T-cell (primary cell): ENCODE measurements around the gene SCLY. TPM values are rescaled to one million over a fixed set of nuclear protein-coding genes. Genes with fewer than 3 reads are reported as not detected.
A peak's percentile ranks its signal among the peaks of the same experiment; 100 is the strongest.

Experiments
- ATAC-seq, 4 experiments: fragments of 200-7000 bp in 3 of 4; fragments of 150-1000 bp in 1 of 4; cut with Tn5 transposase; replicated peaks in 1 of 4; 1 replicate in 3 of 4; 2 replicates in 1 of 4; pipeline ENCODE4 v1.10.0; 2021; ENCODE audit warnings: moderate library complexity in 3 of 4, mild to moderate bottlenecking in 2 of 4, moderate number of reproducible peaks in 1 of 4
- CTCF ChIA-PET, 2 donors: fragments of 300-600 bp; sonication (Branson Sonifier 250); formaldehyde crosslinking; loops; one replicate each; lab custom pipeline; 2022; ENCODE audit warnings: antibody characterized with exemption in 2 of 2; lab: Charles Lee
- POLR2A ChIA-PET, 2 donors: fragments of 300-600 bp; sonication (Branson Sonifier 250); formaldehyde crosslinking; loops; one replicate each; lab custom pipeline; 2022; ENCODE audit warnings: antibody characterized with exemption in 2 of 2; lab: Charles Lee
- DNase-seq, 35 experiments: peaks; one replicate each; pipeline versions ENCODE4 v3.0.0 to v3.0.0-alpha.2; 2013 to 2023
- H3K27ac ChIP-seq: one replicate; pipeline ENCODE4 v1.5.1; 2013; ENCODE audit warnings: low read length
- H3K27me3 ChIP-seq, 2 experiments: replicated peaks in 1 of 2; 1 replicate in 1 of 2; 2 replicates in 1 of 2; pipeline versions ENCODE4 v1.6.1 to v1.7.0; 2013; ENCODE audit warnings: low read length in 1 of 2, mixed read lengths in 1 of 2; ENCODE audit not compliant: control insufficient read depth in 2 of 2, insufficient read depth in 2 of 2; ENCODE audit errors: extremely low read depth in 1 of 2
- H3K36me3 ChIP-seq, 2 donors: 1 replicate in 1 of 2; 2 replicates in 1 of 2; pipeline versions ENCODE4 v1.6.1 to v1.7.0; 2013; ENCODE audit warnings: low read length in 1 of 2; ENCODE audit not compliant: control insufficient read depth in 2 of 2, insufficient read depth in 1 of 2; ENCODE audit errors: extremely low read depth in 1 of 2
- H3K4me1 ChIP-seq, 2 experiments: 1 replicate in 1 of 2; 2 replicates in 1 of 2; pipeline versions ENCODE4 v1.6.1 to v1.7.0; 2013; ENCODE audit warnings: low read length in 2 of 2, mixed read lengths in 1 of 2; ENCODE audit not compliant: insufficient read depth in 2 of 2, control insufficient read depth in 1 of 2; ENCODE audit errors: extremely low read depth in 1 of 2
- H3K4me3 ChIP-seq, 2 donors: 1 replicate in 1 of 2; 2 replicates in 1 of 2; pipeline versions ENCODE4 v1.5.1 to v1.7.0; 2013; ENCODE audit warnings: mild to moderate bottlenecking in 2 of 2, low read length in 1 of 2, moderate library complexity in 1 of 2; ENCODE audit not compliant: control insufficient read depth in 1 of 2; ENCODE audit errors: extremely low read depth in 1 of 2
- H3K9me3 ChIP-seq: 2 replicates; pipeline ENCODE4 v1.7.0; 2013
- H3K27ac Mint-ChIP-seq, 2 donors: one replicate each; pipeline ENCODE4 v1.8.0; 2020 to 2021; ENCODE audit warnings: mild to moderate bottlenecking in 2 of 2, mixed read lengths in 2 of 2
- H3K27me3 Mint-ChIP-seq, 2 donors: one replicate each; pipeline ENCODE4 v1.8.0; 2021 to 2022; ENCODE audit warnings: mixed read lengths in 2 of 2
- H3K36me3 Mint-ChIP-seq: one replicate; pipeline ENCODE4 v1.8.0; 2021; ENCODE audit warnings: mixed read lengths
- H3K4me1 Mint-ChIP-seq, 3 donors: one replicate each; pipeline ENCODE4 v1.8.0; 2020 to 2022; ENCODE audit warnings: mixed read lengths in 3 of 3, mild to moderate bottlenecking in 1 of 3
- H3K4me3 Mint-ChIP-seq, 3 donors: one replicate each; pipeline ENCODE4 v1.8.0; 2020 to 2022; ENCODE audit warnings: mild to moderate bottlenecking in 3 of 3, mixed read lengths in 3 of 3, moderate library complexity in 3 of 3
- H3K9me3 Mint-ChIP-seq, 3 donors: one replicate each; pipeline ENCODE4 v1.8.0; 2020 to 2022; ENCODE audit warnings: mixed read lengths in 3 of 3
- WGBS: methylation state at CpG from one replicate; pipeline ENCODE4 v1.1.5; 2013; ENCODE audit warnings: missing lambda C conversion rate; ENCODE audit not compliant: insufficient coverage; 5-methylcytosine and 5-hydroxymethylcytosine counted together
- total RNA-seq, 35 experiments: library from RNA in 6 of 35; stranded (reverse) in 6 of 35; fragments of 120-200 nt in 1 of 35; gene quantifications; one replicate each; pipeline versions ENCODE4 v1.2.1 to v1.2.4 and lab custom pipeline; 2013 to 2026

SCLY gene
- total RNA-seq, 5 donors from 2014 or later (not counting 1 experiment from before 2014, with no cell fraction given) = 19.2 to 30.0 (median 25.2) TPM

GRCh38 chr2:238139196-238140039 is 78.6 kb downstream of the SCLY start:
- Mint-ChIP-seq H3K27me3 (no peaks in the 10 kb centered on the region), H3K36me3 (no peaks in the 10 kb centered on the region), H3K4me1 (peaks cover 6 to 9% (median 8%) of the 10 kb centered on the region in 3 donors), H3K27ac (no peak overlapping the region), H3K4me3 (no peak overlapping the region), H3K9me3 (no peaks in the 10 kb centered on the region)
- ChIA-PET POLR2A (no interaction called here), CTCF (interaction anchor here in 1 of 2 donors (0.7 to 0.8 kb wide), 2 partner anchors 24 to 281 kb away, joined by 3 to 4 read pairs; no protein-coding TSS in a partner anchor)
- Histone ChIP-seq H3K27ac (no peak overlapping the region), H3K4me3 (no peak overlapping the region), H3K9me3 (no peaks in the 10 kb centered on the region), H3K36me3 (no peaks in the 10 kb centered on the region), H3K27me3 (peaks cover 0 to 2% of the 10 kb centered on the region in 2 experiments), H3K4me1 (peaks cover 0 to 14% of the 10 kb centered on the region in 2 experiments)
- WGBS = 70% methylated on average over 45 of the region's 56 CpGs
- DNase-seq (peak in 5 of 35 experiments; percentile 9 to 35 (median 24)), ATAC-seq (peak in 1 of 4 experiments; percentile 15)

DNA sequence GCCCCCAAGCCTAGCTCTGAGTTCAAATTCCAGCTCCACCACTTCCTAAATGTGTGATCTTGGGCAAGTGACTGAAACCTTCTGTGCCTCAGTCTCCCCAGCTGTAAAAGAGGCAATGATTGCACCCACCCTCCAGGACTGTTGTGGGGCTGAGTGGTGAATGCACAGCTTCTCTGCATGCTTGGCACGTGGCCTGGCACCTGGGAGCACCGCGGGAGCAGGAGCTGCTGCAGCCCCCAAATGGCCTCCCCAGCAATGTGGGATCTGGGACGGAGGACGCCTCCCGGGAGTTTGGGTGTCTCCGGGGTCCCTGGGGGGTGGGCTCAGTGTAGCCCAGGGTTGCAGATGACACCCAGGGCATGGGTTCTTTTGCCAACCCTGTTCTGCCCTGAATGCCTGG is 79.2 kb downstream of the SCLY start:
- 90% methylated on average over 3 of the region's 7 CpGs for WGBS
- Histone ChIP-seq H3K27me3 (peaks cover 0 to 2% of the 10 kb centered on the region in 2 experiments), H3K27ac (no peak overlapping the region), H3K4me3 (no peak overlapping the region), H3K4me1 (peaks cover 0 to 14% of the 10 kb centered on the region in 2 experiments), H3K36me3 (no peaks in the 10 kb centered on the region), H3K9me3 (no peaks in the 10 kb centered on the region)
- Mint-ChIP-seq H3K36me3 (no peaks in the 10 kb centered on the region), H3K9me3 (no peaks in the 10 kb centered on the region), H3K27ac (no peak overlapping the region), H3K4me1 (peaks cover 6 to 9% (median 8%) of the 10 kb centered on the region in 3 donors), H3K4me3 (no peak overlapping the region), H3K27me3 (no peaks in the 10 kb centered on the region)
- ChIA-PET POLR2A (no interaction called here), CTCF (interaction anchor here in 1 of 2 donors (0.7 kb wide), 1 partner anchor 280 kb away, joined by 4 read pairs; no protein-coding TSS in a partner anchor)
- no peak for DNase-seq
- no peak for ATAC-seq

- no peak overlapping the region for H3K27ac Mint-ChIP-seq
- WGBS = 92% methylated on average over 55 of the region's 60 CpGs
- POLR2A ChIA-PET = no interaction called here
Measured at GRCh38 chr2:238140721-238141540, 80.1 kb downstream of the SCLY start.

DNA sequence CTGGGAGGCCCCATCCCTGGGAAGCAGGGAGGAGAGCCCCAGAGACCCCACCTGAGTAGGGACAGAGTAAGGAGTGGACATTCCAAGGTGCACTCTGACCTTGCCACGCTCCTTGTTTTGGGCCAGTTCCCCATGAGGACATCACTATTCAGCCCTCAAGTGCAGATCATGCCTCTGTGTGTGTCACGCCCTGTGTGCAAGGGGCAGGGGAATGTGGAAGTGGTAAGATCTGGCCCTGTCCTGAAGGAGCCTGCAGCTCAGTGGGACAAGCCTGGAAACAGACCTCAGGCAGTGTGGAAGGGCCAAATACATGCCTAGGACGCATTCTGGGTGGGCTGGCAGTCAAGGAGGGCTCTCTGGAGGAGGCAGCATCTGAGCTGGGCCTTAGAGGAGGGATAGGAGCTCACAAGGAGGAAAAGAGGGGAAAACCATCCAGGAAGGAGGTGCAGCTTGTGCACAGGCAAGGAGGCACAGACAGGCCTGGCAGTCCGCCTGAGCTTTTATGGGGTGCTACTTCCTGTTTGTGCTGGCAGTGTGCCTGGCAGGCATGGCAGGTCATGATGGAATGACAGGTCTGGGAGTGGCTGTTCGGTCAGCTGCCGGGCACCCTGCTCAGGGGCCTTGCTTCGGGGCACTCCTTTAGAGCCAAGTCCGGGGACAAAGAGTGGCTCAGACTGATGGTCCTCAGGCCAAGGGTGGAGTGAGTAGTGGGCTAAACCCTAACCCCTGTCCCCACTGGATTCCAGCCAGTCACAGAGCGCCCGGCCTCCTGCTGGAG is 80.9 kb downstream of the SCLY start:
- peaks cover 6 to 9% (median 8%) of the 10 kb centered on the region in 3 donors for H3K4me1 Mint-ChIP-seq
- ChIA-PET POLR2A (no interaction called here), CTCF (interaction anchor here in 1 of 2 donors (0.6 kb wide), 1 partner anchor 215 kb away, joined by 3 read pairs; no protein-coding TSS in a partner anchor)

More at GRCh38 chr2:238140721-238141540, 80.1 kb downstream of the SCLY start:
- Mint-ChIP-seq H3K9me3 (no peaks in the 10 kb centered on the region), H3K36me3 (no peaks in the 10 kb centered on the region), H3K4me3 (no peak overlapping the region), H3K27me3 (no peaks in the 10 kb centered on the region), H3K4me1 (peaks cover 6 to 9% (median 8%) of the 10 kb centered on the region in 3 donors)
- CTCF ChIA-PET = no interaction called here
- DNase-seq (no peak), ATAC-seq (no peak)
- peaks cover 0 to 14% of the 10 kb centered on the region in 2 experiments for H3K4me1 ChIP-seq
- H3K27me3 ChIP-seq = peaks cover 0 to 2% of the 10 kb centered on the region in 2 experiments
- H3K36me3 ChIP-seq = no peaks in the 10 kb centered on the region
- no peak overlapping the region for H3K27ac ChIP-seq
- H3K4me3 ChIP-seq = no peak overlapping the region
- no peaks in the 10 kb centered on the region for H3K9me3 ChIP-seq

DNA sequence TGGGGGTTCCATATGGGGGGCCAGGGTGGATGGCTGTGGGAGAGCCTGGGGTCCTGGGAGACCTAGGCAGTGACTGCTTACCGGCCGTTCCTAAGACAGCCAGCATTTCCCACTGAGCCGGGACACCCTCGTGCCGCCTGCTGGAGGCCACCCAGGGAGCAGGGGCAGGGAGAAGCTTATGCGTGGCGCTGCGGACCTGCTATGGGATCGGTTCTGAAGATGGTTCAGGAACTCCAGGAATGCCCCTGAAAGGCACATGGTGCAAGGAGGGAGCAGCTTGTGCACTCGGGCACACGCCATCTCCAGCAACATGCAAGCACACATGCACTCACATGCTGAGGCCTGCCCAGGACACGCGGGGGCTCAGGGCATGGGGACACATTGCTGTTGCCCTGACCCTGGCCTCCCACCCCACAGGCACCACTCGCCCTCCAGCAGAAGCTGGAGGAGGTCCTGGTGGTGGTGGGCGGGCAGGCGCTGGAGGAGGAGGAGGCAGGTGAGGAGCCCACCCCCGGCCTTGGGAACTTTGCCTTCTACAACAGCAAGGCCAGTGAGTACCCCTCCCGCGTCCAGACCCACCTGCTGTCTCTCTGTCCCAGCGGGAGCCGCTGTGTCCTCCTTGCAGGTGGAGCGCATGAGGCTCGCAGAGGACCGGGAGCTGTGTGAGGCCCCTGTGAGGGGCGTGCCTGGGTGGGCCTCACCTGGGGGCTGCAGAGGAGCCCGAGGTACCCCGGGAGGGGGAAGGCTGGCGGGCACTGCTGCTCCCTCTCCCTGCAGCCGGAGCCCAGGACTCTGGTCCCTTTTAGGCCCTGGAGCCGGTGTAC is 81.8 kb downstream of the SCLY start:
- ATAC-seq = no peak
- Mint-ChIP-seq H3K27ac (no peak overlapping the region), H3K27me3 (no peaks in the 10 kb centered on the region), H3K36me3 (no peaks in the 10 kb centered on the region), H3K4me1 (peaks cover 6 to 9% (median 8%) of the 10 kb centered on the region in 3 donors), H3K4me3 (no peak overlapping the region), H3K9me3 (no peaks in the 10 kb centered on the region)
- 92% methylated on average over 24 of the region's 30 CpGs for WGBS
- Histone ChIP-seq H3K36me3 (no peaks in the 10 kb centered on the region), H3K4me1 (peaks cover 0 to 14% of the 10 kb centered on the region in 2 experiments), H3K27ac (no peak overlapping the region), H3K4me3 (no peak overlapping the region), H3K9me3 (no peaks in the 10 kb centered on the region), H3K27me3 (peaks cover 0 to 2% of the 10 kb centered on the region in 2 experiments)
- CTCF ChIA-PET = interaction anchor here in 1 of 2 donors (0.6 kb wide), 1 partner anchor 216 kb away, joined by 3 read pairs; no protein-coding TSS in a partner anchor
- no peak for DNase-seq
- POLR2A ChIA-PET = no interaction called here

More for the DNA sequence above, 80.9 kb downstream of the SCLY start:
- H3K9me3 Mint-ChIP-seq = no peaks in the 10 kb centered on the region
- peaks cover 0 to 14% of the 10 kb centered on the region in 2 experiments for H3K4me1 ChIP-seq
- peak in 2 of 35 experiments; percentile 13 to 26 for DNase-seq
- H3K36me3 Mint-ChIP-seq = no peaks in the 10 kb centered on the region
- H3K27me3 Mint-ChIP-seq = no peaks in the 10 kb centered on the region
- H3K27ac Mint-ChIP-seq = peak overlapping the region; percentile 66 to 76
- no peaks in the 10 kb centered on the region for H3K36me3 ChIP-seq
- H3K27ac ChIP-seq = no peak overlapping the region
- H3K9me3 ChIP-seq = no peaks in the 10 kb centered on the region
- WGBS = 66% methylated on average over 6 of the region's 10 CpGs
- ATAC-seq = peak in 2 of 4 experiments; percentile 25 to 32
- no peak overlapping the region for H3K4me3 ChIP-seq
- no peak overlapping the region for H3K4me3 Mint-ChIP-seq
- peaks cover 0 to 2% of the 10 kb centered on the region in 2 experiments for H3K27me3 ChIP-seq
